Measurements from ENCODE around the gene CDK14.

GRCh38 chr7:91228927-91229558 lies 632.9 kb downstream of the CDK14 start:
- TF ChIP-seq CTCF (IDR thresholded peaks at IDR 0.05) (no peak), EZH2 (IDR thresholded peaks at IDR 0.05) (no peak)
